Tibial nerve (tissue), 4 donors: ENCODE measurements around the gene SLC4A8.

Experiments
- CTCF ChIP-seq, 5 experiments: fragments of 200-600 bp in 3 of 5; fragments of 450-650 bp in 2 of 5; sonication (generic) in 3 of 5; IDR thresholded peaks; one replicate each; pipeline ENCODE4 v1.5.1; 2016 to 2019; ENCODE audit warnings: antibody characterized with exemption in 5 of 5, mild to moderate bottlenecking in 3 of 5, moderate library complexity in 2 of 5
- EP300 ChIP-seq, 2 donors: sonication (generic); formaldehyde crosslinking; IDR thresholded peaks; one replicate each; pipeline ENCODE4 v1.6.1; 2017; ENCODE audit warnings: antibody characterized with exemption in 2 of 2, mild to moderate bottlenecking in 1 of 2
- POLR2A ChIP-seq, 2 donors: fragments of 450-650 bp; IDR thresholded peaks; one replicate each; pipeline ENCODE4 v1.6.1; 2017; ENCODE audit warnings: antibody characterized with exemption in 2 of 2, mild to moderate bottlenecking in 2 of 2, moderate library complexity in 2 of 2

- TF ChIP-seq CTCF (IDR thresholded peaks at IDR 0.05) (no peak), POLR2A (IDR thresholded peaks at IDR 0.05) (no peak), EP300 (IDR thresholded peaks at IDR 0.05) (no peak)
Observed at GRCh38 chr12:51388846-51389245, 35.8 kb upstream of the SLC4A8 start.
